HEK293 (cell line): Measurements from ENCODE around the gene SLC8A2.
A peak's percentile ranks its signal among the peaks of the same experiment; 100 is the strongest.

Experiments used
- GLIS1 ChIP-seq: fragments of 450-650 bp; formaldehyde crosslinking; IDR thresholded peaks from 2 replicates; pipeline ENCODE4 v1.5.1; 2016; ENCODE audit warnings: missing biosample characterization, missing genetic modification characterization
- INSM2 ChIP-seq: fragments of 450-650 bp; formaldehyde crosslinking; IDR thresholded peaks from 2 replicates; pipeline ENCODE4 v1.5.1; 2016; ENCODE audit warnings: missing biosample characterization, missing genetic modification characterization
- KLF16 ChIP-seq: fragments of 450-650 bp; formaldehyde crosslinking; IDR thresholded peaks from 2 replicates; pipeline ENCODE4 v1.5.1; 2017; ENCODE audit warnings: missing biosample characterization, missing genetic modification characterization
- KLF8 ChIP-seq: fragments of 450-650 bp; formaldehyde crosslinking; IDR thresholded peaks from 2 replicates; pipeline ENCODE4 v1.5.1; 2016; ENCODE audit warnings: missing biosample characterization, missing genetic modification characterization
- KLF9 ChIP-seq: fragments of 450-650 bp; formaldehyde crosslinking; IDR thresholded peaks from 2 replicates; pipeline ENCODE4 v1.5.1; 2016; ENCODE audit warnings: missing biosample characterization, missing genetic modification characterization, low read depth
- PATZ1 ChIP-seq: fragments of 450-650 bp; formaldehyde crosslinking; IDR thresholded peaks from 2 replicates; pipeline ENCODE4 v1.5.1; 2016; ENCODE audit warnings: missing biosample characterization, missing genetic modification characterization
- PRDM1 ChIP-seq: fragments of 450-650 bp; formaldehyde crosslinking; IDR thresholded peaks from 2 replicates; pipeline ENCODE4; 2016; ENCODE audit warnings: missing biosample characterization, missing genetic modification characterization
- SETDB1 ChIP-seq: IDR thresholded peaks from one replicate; pipeline ENCODE4 v1.6.1; 2017; ENCODE audit warnings: mild to moderate bottlenecking, low read length, moderate library complexity, mixed read lengths; ENCODE audit not compliant: insufficient read length
- WT1 ChIP-seq: fragments of 450-650 bp; formaldehyde crosslinking; IDR thresholded peaks from 2 replicates; pipeline ENCODE4 v1.5.1; 2016; ENCODE audit warnings: missing biosample characterization, missing genetic modification characterization
- ZBTB48 ChIP-seq: fragments of 450-650 bp; formaldehyde crosslinking; IDR thresholded peaks from 2 replicates; pipeline ENCODE4 v1.5.1; 2016; ENCODE audit warnings: missing biosample characterization, missing genetic modification characterization
- ZBTB8A ChIP-seq: fragments of 450-650 bp; formaldehyde crosslinking; IDR thresholded peaks from 2 replicates; pipeline ENCODE4 v1.5.1; 2016; ENCODE audit warnings: missing biosample characterization, missing genetic modification characterization
- ZNF184 ChIP-seq: fragments of 450-650 bp; IDR thresholded peaks from 2 replicates; pipeline ENCODE4 v1.5.1; 2018; ENCODE audit warnings: missing biosample characterization, mild to moderate bottlenecking, missing genetic modification characterization
- ZNF239 ChIP-seq: fragments of 450-650 bp; formaldehyde crosslinking; IDR thresholded peaks from 2 replicates; pipeline ENCODE4 v1.5.1; 2016; ENCODE audit warnings: missing biosample characterization, missing genetic modification characterization
- ZNF266 ChIP-seq: fragments of 450-650 bp; formaldehyde crosslinking; IDR thresholded peaks from 2 replicates; pipeline ENCODE4 v1.5.1; 2016; ENCODE audit warnings: missing biosample characterization, missing genetic modification characterization, low read depth
- ZNF341 ChIP-seq: fragments of 450-650 bp; formaldehyde crosslinking; IDR thresholded peaks from 2 replicates; pipeline ENCODE4; 2016; ENCODE audit warnings: low read depth, missing biosample characterization, missing genetic modification characterization
- ZNF362 ChIP-seq: fragments of 450-650 bp; formaldehyde crosslinking; IDR thresholded peaks from 2 replicates; pipeline ENCODE4 v1.5.1; 2016; ENCODE audit warnings: missing biosample characterization, missing genetic modification characterization
- ZNF398 ChIP-seq: fragments of 450-650 bp; formaldehyde crosslinking; IDR thresholded peaks from 2 replicates; pipeline ENCODE4 v1.5.1; 2017; ENCODE audit warnings: missing biosample characterization, missing genetic modification characterization
- ZNF426 ChIP-seq: fragments of 450-650 bp; formaldehyde crosslinking; IDR thresholded peaks from 2 replicates; pipeline ENCODE4 v1.5.1; 2017; ENCODE audit warnings: missing biosample characterization, missing genetic modification characterization, mild to moderate bottlenecking, inconsistent platforms, moderate library complexity
- ZNF48 ChIP-seq: fragments of 450-650 bp; formaldehyde crosslinking; IDR thresholded peaks from 2 replicates; pipeline ENCODE4 v1.5.1; 2016; ENCODE audit warnings: missing biosample characterization, missing genetic modification characterization
- ZNF629 ChIP-seq: fragments of 450-650 bp; formaldehyde crosslinking; IDR thresholded peaks from 2 replicates; pipeline ENCODE4 v1.5.1; 2017; ENCODE audit warnings: missing biosample characterization, missing genetic modification characterization
- ZNF670 ChIP-seq: fragments of 450-650 bp; formaldehyde crosslinking; IDR thresholded peaks from 2 replicates; pipeline ENCODE4 v1.5.1; 2016; ENCODE audit warnings: missing biosample characterization, missing genetic modification characterization, low read depth
- ZNF76 ChIP-seq: fragments of 450-650 bp; formaldehyde crosslinking; IDR thresholded peaks from 2 replicates; pipeline ENCODE4; 2016; ENCODE audit warnings: low read depth, missing biosample characterization, missing genetic modification characterization, borderline replicate concordance
- ZNF768 ChIP-seq: fragments of 450-650 bp; formaldehyde crosslinking; IDR thresholded peaks from 2 replicates; pipeline ENCODE4 v1.5.1; 2018; ENCODE audit warnings: missing biosample characterization, mild to moderate bottlenecking, missing genetic modification characterization
- TF ChIP-seq, protein P1 (sequence below): fragments of 450-650 bp; formaldehyde crosslinking; IDR thresholded peaks from 2 replicates; pipeline ENCODE4 v1.5.1; 2017; ENCODE audit warnings: missing biosample characterization, missing genetic modification characterization
- TF ChIP-seq, protein P2 (sequence below): fragments of 450-650 bp; formaldehyde crosslinking; IDR thresholded peaks from 2 replicates; pipeline ENCODE4 v1.5.1; 2016; ENCODE audit warnings: missing biosample characterization, missing genetic modification characterization

SLC8A2 gene

GRCh38 chr19:47421844-47422395 is 49.8 kb downstream of the SLC8A2 start (continued):
- peak; percentile 58 for TF ChIP-seq ZNF341 (tag by site-specific recombination)
- peak; percentile 42 for TF ChIP-seq KLF8 (tag by site-specific recombination)
- no peak for TF ChIP-seq ZNF48
- TF ChIP-seq ZNF76 (tag by site-specific recombination): no peak
- TF ChIP-seq ZNF266 (tag by site-specific recombination): 0 out of 2 replicates have a peak, but pooled peaks have one; percentile 4
- TF ChIP-seq KLF9 (tag by site-specific recombination): peak; percentile 56
- peak; percentile 98 for TF ChIP-seq ZNF398 (tag by site-specific recombination)
- peak; percentile 94 for TF ChIP-seq GLIS1 (tag by site-specific recombination)
- TF ChIP-seq PRDM1: peak; percentile 68
- TF ChIP-seq SETDB1: no peak
- no peak for TF ChIP-seq INSM2 (tag by site-specific recombination)
- TF ChIP-seq, protein P1, sequence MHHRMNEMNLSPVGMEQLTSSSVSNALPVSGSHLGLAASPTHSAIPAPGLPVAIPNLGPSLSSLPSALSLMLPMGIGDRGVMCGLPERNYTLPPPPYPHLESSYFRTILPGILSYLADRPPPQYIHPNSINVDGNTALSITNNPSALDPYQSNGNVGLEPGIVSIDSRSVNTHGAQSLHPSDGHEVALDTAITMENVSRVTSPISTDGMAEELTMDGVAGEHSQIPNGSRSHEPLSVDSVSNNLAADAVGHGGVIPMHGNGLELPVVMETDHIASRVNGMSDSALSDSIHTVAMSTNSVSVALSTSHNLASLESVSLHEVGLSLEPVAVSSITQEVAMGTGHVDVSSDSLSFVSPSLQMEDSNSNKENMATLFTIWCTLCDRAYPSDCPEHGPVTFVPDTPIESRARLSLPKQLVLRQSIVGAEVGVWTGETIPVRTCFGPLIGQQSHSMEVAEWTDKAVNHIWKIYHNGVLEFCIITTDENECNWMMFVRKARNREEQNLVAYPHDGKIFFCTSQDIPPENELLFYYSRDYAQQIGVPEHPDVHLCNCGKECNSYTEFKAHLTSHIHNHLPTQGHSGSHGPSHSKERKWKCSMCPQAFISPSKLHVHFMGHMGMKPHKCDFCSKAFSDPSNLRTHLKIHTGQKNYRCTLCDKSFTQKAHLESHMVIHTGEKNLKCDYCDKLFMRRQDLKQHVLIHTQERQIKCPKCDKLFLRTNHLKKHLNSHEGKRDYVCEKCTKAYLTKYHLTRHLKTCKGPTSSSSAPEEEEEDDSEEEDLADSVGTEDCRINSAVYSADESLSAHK: peak; percentile 4; the same call in 1 of the 2 replicates
- TF ChIP-seq PATZ1 (tag by site-specific recombination): peak; percentile 91
- no peak for TF ChIP-seq ZNF426
- TF ChIP-seq, protein P2, sequence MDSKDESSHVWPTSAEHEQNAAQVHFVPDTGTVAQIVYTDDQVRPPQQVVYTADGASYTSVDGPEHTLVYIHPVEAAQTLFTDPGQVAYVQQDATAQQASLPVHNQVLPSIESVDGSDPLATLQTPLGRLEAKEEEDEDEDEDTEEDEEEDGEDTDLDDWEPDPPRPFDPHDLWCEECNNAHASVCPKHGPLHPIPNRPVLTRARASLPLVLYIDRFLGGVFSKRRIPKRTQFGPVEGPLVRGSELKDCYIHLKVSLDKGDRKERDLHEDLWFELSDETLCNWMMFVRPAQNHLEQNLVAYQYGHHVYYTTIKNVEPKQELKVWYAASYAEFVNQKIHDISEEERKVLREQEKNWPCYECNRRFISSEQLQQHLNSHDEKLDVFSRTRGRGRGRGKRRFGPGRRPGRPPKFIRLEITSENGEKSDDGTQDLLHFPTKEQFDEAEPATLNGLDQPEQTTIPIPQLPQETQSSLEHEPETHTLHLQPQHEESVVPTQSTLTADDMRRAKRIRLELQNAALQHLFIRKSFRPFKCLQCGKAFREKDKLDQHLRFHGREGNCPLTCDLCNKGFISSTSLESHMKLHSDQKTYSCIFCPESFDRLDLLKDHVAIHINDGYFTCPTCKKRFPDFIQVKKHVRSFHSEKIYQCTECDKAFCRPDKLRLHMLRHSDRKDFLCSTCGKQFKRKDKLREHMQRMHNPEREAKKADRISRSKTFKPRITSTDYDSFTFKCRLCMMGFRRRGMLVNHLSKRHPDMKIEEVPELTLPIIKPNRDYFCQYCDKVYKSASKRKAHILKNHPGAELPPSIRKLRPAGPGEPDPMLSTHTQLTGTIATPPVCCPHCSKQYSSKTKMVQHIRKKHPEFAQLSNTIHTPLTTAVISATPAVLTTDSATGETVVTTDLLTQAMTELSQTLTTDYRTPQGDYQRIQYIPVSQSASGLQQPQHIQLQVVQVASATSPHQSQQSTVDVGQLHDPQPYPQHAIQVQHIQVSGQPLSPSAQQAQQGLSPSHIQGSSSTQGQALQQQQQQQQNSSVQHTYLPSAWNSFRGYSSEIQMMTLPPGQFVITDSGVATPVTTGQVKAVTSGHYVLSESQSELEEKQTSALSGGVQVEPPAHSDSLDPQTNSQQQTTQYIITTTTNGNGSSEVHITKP: peak; percentile 81
- TF ChIP-seq ZNF768: no peak
- peak; percentile 46 for TF ChIP-seq ZNF629 (tag by site-specific recombination)
- TF ChIP-seq ZBTB8A (tag by site-specific recombination): peak; percentile 43; the same call in 1 of the 2 replicates
- TF ChIP-seq WT1: peak; percentile 90
- no peak for TF ChIP-seq ZNF362
- TF ChIP-seq ZNF184 (tag by site-specific recombination): no peak
- TF ChIP-seq KLF16 (tag by site-specific recombination): peak; percentile 86; the same call in 1 of the 2 replicates
- 0 out of 2 replicates have a peak, but pooled peaks have one; percentile 40 for TF ChIP-seq ZBTB48 (tag by site-specific recombination)
- no peak for TF ChIP-seq ZNF670 (tag by site-specific recombination)
- TF ChIP-seq ZNF239: no peak
